GM18511 (cell line): ENCODE results near the gene FKBP6.
A peak's percentile ranks its signal among the peaks of the same experiment; 100 is the strongest.
"Not testable (repeated sequence)": the region's sequence is repeated elsewhere in the genome, so short reads cannot be mapped to it uniquely, and the experiment has no call there.

Experiments used
- ATAC-seq: cut with Tn5 transposase; IDR thresholded peaks from one replicate; pipeline ENCODE4 v1.9.1; 2021; ENCODE audit warnings: mild to moderate bottlenecking, moderate library complexity; ENCODE audit not compliant: unreplicated experiment

FKBP6 gene

GRCh38 chr7:73327922-73328321 lies at the start of gene FKBP6, which contains the start of gene TRIM50:
Gene FKBP6 (plus strand): TSS chr7:73328161. CDS start chr7:73328429, 268 bp downstream.
Gene TRIM50 (minus strand): TSS chr7:73328082. CDS start chr7:73324787, 3,295 bp downstream.
- not testable (repeated sequence) for ATAC-seq

- not testable (repeated sequence) for ATAC-seq
These were observed 30.7 kb upstream of the FKBP6 start for GRCh38 chr7:73297235-73297634.

- not testable (repeated sequence) for ATAC-seq
These were observed 30.3 kb upstream of the FKBP6 start for GRCh38 chr7:73297706-73298105.

GRCh38 chr7:73299812-73300211 lies 28.1 kb upstream of the FKBP6 start:
- not testable (repeated sequence) for ATAC-seq

GRCh38 chr7:73301108-73301507 lies 26.9 kb upstream of the FKBP6 start:
- ATAC-seq = not testable (repeated sequence)

- ATAC-seq = not testable (repeated sequence)
These were observed 25.1 kb upstream of the FKBP6 start for GRCh38 chr7:73302846-73303245.

GRCh38 chr7:73303546-73303945 lies 24.4 kb upstream of the FKBP6 start:
- no peak for ATAC-seq

- no peak for ATAC-seq
These were observed 23.9 kb upstream of the FKBP6 start for GRCh38 chr7:73304071-73304470.

GRCh38 chr7:73304612-73305387 lies 23.2 kb upstream of the FKBP6 start:
- ATAC-seq = not testable (repeated sequence)

GRCh38 chr7:73307436-73307835 lies 20.5 kb upstream of the FKBP6 start:
- no peak for ATAC-seq

GRCh38 chr7:73308074-73308664 lies 19.8 kb upstream of the FKBP6 start:
- ATAC-seq = peak; percentile 62

- ATAC-seq = peak; percentile 93
These were observed 19.2 kb upstream of the FKBP6 start, which contains the start of gene NSUN5 for GRCh38 chr7:73308665-73309214. Gene NSUN5 (minus strand): TSS chr7:73308826. CDS start chr7:73308790, 36 bp downstream.

GRCh38 chr7:73311421-73311820 lies 16.5 kb upstream of the FKBP6 start:
- ATAC-seq = not testable (repeated sequence)

GRCh38 chr7:73312831-73313520 lies 15.0 kb upstream of the FKBP6 start:
- ATAC-seq = no peak

GRCh38 chr7:73313521-73313906 lies 14.4 kb upstream of the FKBP6 start:
- ATAC-seq = no peak

GRCh38 chr7:73314271-73314670 lies 13.7 kb upstream of the FKBP6 start:
- ATAC-seq = no peak

GRCh38 chr7:73316521-73316920 lies 11.4 kb upstream of the FKBP6 start:
- no peak for ATAC-seq

- not testable (repeated sequence) for ATAC-seq
These were observed 9.2 kb upstream of the FKBP6 start for GRCh38 chr7:73318656-73319204.

GRCh38 chr7:73319541-73319940 lies 8.4 kb upstream of the FKBP6 start:
- ATAC-seq = not testable (repeated sequence)

GRCh38 chr7:73320009-73320408 lies 8.0 kb upstream of the FKBP6 start:
- not testable (repeated sequence) for ATAC-seq
